ENCODE data around the gene CACNA2D3.

The CACNA2D3 gene

DNA sequence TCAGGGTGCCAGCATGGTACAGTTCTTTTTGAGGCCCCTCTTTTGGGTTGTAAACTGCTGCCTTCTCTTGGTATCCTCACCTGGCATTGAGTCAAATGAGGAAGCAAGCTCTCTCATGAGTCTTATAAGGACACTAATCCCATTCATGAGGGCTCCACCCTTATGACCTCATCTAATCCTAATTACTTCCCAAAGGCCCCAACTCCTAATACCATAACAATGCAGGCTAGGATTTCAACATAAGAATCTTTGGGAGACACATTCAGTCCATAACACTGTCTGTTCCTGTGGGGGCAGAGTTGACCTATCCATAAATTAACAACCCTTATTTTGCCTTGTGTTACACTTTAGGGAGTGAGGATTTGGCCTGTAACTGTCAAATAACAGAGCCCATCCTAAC lies 527.2 kb downstream of the CACNA2D3 start:
- no peak for DNase-seq

GRCh38 chr3:54653456-54654195 lies 531.3 kb downstream of the CACNA2D3 start:
- no peak for DNase-seq

DNA sequence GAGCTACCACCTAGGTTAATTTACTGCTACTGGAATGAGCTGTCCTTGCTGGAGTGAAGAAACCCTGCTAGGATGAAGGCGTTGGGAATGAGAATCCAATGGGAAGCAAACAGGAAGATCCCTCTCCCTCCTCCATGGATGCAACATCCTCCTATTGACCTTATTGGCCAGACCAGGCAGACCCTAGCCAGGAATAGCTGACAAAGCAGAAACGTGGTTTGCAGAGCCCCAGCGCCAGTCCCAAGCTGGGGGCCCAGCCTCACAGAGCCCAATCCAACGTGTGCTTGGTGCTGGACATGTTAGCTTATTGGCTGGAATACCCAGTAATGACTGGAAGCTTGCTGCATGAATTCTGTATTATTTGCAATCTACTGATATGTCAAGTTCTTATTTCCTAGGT lies 532.4 kb downstream of the CACNA2D3 start:
- no peak for DNase-seq

- no peak for DNase-seq
These were observed 537.0 kb downstream of the CACNA2D3 start for GRCh38 chr3:54659347-54659746.

DNA sequence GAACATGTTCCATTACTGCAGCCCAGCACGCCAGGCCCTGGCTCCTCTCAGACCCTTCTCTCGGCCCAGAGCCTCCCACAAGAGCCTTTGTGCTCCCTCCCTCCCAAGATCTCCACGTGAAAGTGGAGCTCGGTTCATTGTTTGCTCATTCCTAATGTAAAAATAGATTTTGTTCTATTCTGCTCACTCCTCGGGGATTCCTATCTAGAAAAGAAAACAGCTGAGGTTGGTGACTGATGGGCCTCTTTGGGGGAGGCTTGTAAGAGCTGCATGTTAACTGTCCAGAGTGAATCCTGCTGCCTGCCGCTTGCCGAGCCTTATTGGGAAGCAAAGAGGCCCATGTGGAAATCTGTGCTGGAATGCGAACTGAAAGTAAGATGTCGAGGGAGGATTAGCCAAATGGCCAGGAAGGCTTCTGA lies 538.4 kb downstream of the CACNA2D3 start:
- no peak for DNase-seq

DNA sequence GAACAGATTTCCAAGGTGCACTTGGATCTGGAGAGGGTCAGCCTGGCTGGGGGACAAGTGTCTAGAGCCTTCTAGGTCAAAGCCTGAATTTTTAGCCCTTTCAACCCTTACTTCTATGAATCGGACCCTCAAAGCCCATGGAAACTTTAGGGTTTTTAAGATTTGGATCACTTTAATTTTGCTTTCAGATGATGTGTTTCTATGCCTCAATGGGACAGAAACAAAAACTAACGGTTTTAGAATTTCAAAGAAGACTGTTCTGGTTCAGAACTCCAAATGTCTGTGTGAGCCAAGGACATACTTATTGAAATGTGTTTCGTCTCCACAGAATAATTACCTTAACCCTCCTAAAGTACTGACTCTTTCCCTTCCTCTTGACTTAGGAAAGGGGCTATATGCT lies 538.8 kb downstream of the CACNA2D3 start:
- no peak for DNase-seq

DNA sequence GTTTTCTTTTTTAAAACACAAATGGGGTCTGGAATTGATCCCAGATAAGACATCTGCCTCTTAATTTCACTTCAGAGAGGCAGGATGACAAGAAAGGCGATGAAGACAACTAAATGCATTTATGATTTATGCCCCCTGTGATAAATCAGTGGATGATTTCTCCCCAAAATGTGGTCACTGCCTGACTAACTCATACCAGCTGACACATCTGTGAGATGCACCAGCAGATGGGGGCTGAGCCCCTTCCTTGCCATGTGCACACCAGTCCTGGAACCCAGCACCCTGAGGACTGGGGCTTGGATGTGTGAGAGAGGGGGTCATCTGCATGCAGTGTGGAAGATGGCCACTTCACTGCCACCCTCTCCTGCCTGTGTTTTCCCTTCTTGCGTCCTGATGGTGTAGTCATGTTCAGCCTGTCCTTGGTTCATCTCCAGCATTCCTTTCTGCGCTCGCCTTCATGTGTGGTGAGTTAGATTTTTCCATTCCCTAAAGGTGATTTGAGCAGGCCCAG lies 541.2 kb downstream of the CACNA2D3 start:
- no peak for DNase-seq

DNA sequence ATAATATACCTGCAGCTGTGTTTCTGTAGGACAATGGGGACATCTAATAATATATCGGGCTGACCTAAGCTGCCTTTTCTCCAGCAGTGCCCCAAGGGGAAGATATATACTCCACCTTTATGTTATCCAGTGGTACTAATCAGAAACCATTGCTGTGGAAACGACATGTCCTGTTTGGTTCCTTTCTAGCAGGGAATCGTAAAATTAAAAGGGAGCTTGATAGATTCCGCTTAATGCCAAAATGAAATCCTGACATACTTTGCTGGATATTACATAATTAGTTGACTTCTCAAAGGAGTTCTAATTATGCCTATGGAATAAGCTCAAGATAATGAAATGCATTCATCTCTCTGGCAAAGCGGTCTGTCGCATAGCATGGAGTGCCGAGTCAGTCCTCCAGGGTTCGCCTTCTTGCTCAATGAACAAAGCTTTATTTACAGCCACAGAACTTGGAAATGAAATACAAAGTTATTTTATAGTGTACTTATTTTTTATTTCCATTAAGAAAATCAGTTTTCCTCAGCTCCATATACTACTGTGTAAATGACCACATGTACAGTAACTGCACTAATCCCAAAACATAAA lies 542.8 kb downstream of the CACNA2D3 start:
- DNase-seq = no peak

DNA sequence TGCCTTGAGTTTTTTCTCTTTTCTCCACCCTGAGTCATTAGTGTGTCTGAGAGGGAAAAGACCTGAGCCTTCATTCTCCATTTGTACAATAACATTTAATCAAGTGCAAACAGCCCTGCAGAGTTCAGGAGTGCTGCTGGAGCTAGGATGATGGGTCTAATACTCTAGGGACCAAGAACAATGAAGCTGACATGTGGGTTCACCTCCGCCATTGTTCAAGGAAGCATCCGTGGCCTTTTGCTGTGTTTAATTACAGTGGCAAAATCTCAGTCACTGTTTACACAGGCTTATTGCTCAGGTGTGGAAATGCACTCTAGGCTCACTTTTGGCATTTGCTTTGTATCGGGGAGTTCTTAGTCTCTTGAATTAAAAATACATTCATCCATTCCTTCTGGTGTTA lies 545.9 kb downstream of the CACNA2D3 start:
- no peak for DNase-seq

DNA sequence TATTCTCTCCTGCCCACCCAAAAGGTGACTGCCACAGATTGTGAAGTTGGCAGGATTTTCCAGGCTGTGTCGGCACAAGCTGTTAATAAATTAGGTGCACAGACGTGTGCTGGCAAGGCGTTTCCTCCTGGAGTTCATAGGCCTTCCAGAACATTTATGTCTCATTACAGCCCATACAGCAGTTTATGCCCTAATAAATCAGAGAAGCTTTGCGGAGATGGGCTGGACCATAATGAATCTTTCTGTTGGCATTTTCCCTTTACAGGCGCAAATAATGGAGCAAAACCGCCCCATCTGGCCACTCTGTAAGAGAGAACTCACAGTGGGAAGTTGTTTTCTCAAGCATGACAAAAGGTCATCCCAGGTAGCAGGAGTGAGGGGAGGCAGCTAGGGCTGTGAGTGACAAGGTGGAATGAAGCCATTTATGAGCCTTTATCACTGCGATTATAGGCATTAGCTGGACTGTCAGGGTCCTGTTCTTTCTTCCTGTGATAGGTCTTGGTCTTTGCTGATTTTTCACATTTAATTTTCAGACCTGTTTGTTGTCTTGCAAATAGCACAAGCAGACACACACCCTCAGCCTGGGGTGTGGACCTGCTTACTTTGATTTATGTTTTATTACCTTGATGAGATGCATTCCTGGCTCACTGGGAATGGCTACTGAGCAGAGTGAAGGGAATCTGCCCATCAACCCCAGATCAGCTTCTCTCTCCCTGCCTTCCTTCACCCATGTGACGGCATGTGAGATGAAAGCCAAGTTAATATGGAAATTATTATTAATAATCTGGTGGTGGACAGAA lies 548.0 kb downstream of the CACNA2D3 start:
- no peak for DNase-seq

DNA sequence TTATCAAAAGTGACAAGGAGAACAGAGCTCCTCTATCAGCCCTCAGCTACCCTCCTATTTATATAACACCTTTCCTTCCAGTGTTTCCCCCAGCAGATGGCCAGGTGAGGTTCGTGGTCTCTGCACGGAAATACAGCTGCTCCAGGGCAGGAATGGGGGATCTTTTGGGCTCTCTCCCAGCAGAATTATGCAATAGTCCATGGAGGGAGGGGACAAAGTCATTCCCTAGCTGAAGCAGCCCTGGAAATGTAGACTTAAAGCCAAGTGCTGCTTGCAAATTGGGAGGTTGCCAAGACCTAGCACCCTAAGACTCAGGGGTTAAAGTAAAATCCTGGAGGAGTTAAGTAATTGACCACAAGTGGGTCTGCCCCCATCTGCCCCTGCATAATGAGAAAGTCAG lies 549.2 kb downstream of the CACNA2D3 start:
- DNase-seq = no peak

DNA sequence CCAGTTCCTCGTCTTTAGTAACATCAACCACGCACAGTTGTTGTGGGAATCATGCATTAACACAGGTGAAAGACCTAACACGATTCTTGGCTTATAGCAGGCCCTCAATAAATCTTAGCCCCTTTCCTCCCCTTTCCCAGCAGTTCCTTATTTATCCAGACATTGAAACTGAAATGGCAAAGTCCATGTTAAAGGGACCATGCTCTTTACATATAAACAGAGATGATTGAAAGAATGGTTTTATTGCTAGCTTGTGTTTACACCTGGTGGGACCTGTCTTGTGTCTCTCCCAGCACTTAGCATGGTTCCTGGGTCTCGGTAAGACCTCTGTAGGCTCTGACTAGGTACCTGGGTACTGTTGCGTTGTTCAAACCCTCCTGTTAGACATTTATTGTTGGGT lies 553.7 kb downstream of the CACNA2D3 start:
- DNase-seq = no peak

DNA sequence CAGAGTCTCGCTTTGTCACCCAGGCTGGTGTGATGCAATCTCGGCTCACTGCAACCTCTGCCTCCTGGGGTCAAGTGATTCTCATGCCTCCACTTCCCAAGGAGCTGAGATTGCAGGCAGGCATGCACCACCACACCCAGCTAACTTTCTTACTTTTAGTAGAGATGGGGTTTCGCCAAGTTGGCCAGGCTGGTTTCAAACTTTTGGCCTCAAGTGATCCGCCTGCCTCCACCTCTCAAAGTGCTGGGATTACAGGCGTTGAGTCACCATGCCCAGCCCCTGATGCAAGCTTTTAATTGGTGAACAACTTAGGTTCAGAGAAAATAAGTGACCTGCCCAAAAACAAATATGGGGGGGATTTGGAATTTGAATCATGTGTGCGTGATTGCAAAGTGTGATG lies 559.4 kb downstream of the CACNA2D3 start:
- no peak for DNase-seq

GRCh38 chr3:54685213-54685612 lies 562.9 kb downstream of the CACNA2D3 start:
- no peak for DNase-seq

- no peak for DNase-seq
These were observed 569.0 kb downstream of the CACNA2D3 start for GRCh38 chr3:54691289-54691771.

DNA sequence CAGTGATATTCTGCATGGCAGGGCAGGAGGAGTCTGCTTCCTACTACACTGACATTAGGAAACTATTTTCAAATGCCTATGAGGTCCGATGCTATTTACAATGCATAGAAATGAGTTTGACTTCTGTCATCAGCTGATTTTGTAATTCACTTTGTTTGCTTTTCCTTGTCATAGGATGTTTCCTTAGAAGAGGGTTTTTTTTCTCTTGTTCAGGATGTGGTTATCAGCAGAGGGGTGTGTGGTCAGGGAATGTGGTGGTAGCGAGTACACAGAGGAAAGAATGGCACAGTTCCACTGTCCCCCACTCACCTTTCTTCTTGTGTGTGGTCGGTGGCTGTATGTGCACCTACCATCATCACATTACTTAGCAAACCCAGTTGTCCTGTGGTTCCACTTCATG lies 574.0 kb downstream of the CACNA2D3 start:
- DNase-seq = no peak

DNA sequence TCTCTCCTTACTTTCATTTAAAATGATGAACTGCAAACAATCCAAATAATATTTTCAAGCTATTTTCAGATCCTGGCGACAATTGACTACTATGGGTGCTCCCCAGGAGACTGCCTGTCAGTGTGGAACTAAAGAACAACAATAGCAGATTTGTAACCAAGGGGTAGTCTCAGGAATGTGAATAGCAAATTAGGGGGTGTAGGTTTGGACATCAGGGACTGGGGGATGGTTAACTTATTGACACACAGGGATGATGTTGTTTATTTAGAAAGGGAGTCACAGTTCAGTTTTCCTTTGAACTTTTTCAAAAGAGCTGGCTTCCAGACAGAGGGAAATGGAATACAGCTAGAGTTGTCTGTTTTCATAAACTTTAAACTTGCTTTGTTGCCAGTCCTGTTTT lies 575.7 kb downstream of the CACNA2D3 start:
- DNase-seq = no peak

DNA sequence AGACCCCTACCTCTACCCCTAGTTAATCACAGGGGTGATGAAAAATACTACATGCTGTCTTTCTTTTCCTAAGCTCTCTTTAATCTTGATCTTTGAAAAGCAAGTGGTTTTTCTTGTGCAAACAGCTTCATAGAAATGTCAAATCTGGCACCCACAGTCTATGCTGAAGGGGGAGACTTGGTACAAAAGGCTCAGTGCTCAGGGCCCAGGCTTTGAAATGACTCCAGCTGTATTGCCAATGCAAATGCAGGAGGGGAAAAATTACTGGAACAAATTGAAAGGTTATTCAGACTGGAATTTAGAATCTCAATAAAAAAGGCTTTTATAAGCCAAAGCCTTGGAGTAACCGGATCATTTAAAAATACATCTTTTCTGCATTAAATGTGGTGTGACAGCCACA lies 581.6 kb downstream of the CACNA2D3 start:
- no peak for DNase-seq

- DNase-seq = no peak
These were observed 583.4 kb downstream of the CACNA2D3 start for GRCh38 chr3:54705730-54706129.

DNA sequence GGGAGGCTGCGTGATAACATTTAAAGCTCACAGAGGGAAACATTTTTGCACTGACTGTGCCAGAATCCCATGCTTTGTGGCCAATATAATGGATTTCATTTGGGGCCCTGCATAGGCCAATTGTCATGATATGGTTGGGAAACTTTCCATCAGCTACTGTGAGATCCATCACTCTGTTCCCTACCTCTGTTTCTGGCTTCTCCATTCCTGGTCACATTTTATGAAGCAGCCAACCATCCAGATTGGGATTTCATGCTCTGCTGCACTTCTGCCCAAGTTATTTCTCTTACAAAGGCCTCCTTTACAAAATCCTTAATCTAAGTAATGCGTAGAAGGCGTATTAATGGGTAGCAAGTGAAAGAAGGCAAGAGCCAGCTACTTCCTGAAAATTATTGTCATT lies 584.4 kb downstream of the CACNA2D3 start:
- DNase-seq = no peak

DNA sequence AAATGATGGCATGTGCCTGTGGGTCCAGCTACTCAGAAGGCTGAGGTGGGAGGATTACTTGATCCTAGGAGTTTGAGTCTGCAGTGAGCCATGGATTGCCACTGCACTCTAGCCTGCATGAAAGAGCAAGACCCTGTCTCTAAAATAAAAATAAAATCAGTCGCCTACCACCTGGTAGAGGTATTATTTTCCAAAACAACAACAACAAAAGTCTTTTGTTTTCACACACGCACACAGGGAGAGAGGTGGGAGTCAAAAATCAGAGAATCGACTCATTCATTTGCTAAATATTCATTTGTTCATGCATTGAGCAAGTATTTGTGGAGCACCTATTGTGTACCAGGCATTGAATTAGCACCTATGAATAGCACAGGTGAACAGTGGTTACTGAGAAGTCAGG lies 587.4 kb downstream of the CACNA2D3 start:
- no peak for DNase-seq

GRCh38 chr3:54710954-54711353 lies 588.6 kb downstream of the CACNA2D3 start:
- DNase-seq = no peak

- no peak for DNase-seq
These were observed 590.2 kb downstream of the CACNA2D3 start for GRCh38 chr3:54712539-54712938.

DNA sequence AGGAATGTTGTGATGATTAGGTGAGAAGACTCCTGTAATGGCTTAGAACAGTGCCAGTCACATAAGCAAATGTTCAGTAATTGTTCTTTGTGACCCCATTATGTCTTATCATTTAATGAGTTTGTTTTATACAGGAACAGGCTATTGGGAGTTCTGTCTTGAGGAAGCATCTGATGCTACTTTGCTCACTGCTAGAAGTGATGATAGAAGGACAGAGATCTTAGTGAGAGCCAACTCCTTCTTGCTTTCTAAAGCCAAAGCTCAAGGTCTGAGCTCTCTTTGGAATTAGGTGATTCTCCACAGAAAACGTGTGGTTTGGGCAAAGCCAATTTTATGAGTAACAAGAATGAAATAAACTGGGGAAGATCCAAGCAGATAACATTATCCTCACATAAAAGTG lies 590.7 kb downstream of the CACNA2D3 start:
- DNase-seq = no peak

All from stimulated activated naive CD4-positive, alpha-beta T cell treated with Interleukin-2 at 50 U/mL for 16 hours (primary cell).